Psoas muscle (tissue), 8 donors: ENCODE results near the gene MTG1. TPM values are rescaled to one million over a fixed set of nuclear protein-coding genes. Genes with fewer than 3 reads are reported as not detected.
"Not testable (repeated sequence)": the region's sequence is repeated elsewhere in the genome, so short reads cannot be mapped to it uniquely, and the experiment has no call there.

Experiments
- ATAC-seq, 4 donors: fragments of 200-7000 bp; cut with Tn5 transposase; one replicate each; pipeline ENCODE4 v1.9.1; 2020; ENCODE audit warnings: moderate library complexity in 3 of 4, mild to moderate bottlenecking in 2 of 4
- DNase-seq, 2 donors: peaks; one replicate each; pipeline ENCODE4 v3.0.0-alpha.2; 2020
- H3K27ac ChIP-seq: fragments of 200-600 bp; one replicate; pipeline ENCODE4 v1.8.0; 2022
- H3K27me3 ChIP-seq, 3 donors: fragments of 200-600 bp in 1 of 3; one replicate each; pipeline versions ENCODE4 v1.6.1 to v1.8.0; 2013 to 2022; ENCODE audit warnings: low read length in 2 of 3, mild to moderate bottlenecking in 2 of 3, moderate library complexity in 1 of 3; ENCODE audit not compliant: insufficient read depth in 3 of 3
- H3K36me3 ChIP-seq, 2 donors: fragments of 200-600 bp in 1 of 2; one replicate each; pipeline versions ENCODE4 v1.6.1 to v1.8.0; 2013 to 2022; ENCODE audit warnings: low read depth in 1 of 2, mild to moderate bottlenecking in 1 of 2, moderate library complexity in 1 of 2; ENCODE audit not compliant: insufficient read depth in 1 of 2
- H3K4me1 ChIP-seq: fragments of 200-600 bp; one replicate; pipeline ENCODE4 v1.8.0; 2022
- H3K4me3 ChIP-seq: fragments of 200-600 bp; one replicate; pipeline ENCODE4 v1.8.0; 2022; ENCODE audit warnings: mild to moderate bottlenecking
- H3K9me3 ChIP-seq: fragments of 200-600 bp; one replicate; pipeline ENCODE4 v1.8.0; 2022
- CTCF ChIP-seq: fragments of 200-600 bp; IDR thresholded peaks from one replicate; pipeline ENCODE4 v1.8.0; 2022; ENCODE audit warnings: antibody characterized with exemption
- WGBS, 3 donors: extraction: QIAGEN DNeasy Blood & Tissue Kit; methylation state at CpG; one replicate each; pipeline versions ENCODE4 v1.1.6 to v1.1.7; 2013; 5-methylcytosine and 5-hydroxymethylcytosine counted together
- intact Hi-C, 2 donors: fragments of 100-400 bp; cut with DNase I; formaldehyde crosslinking; loops; one replicate each; pipeline versions ENCODE4 v1.11.0 to v1.14.2; 2022
- polyA plus RNA-seq, 3 donors: library from polyadenylated mRNA; stranded (reverse); fragments of 200-250 nt; gene quantifications; one replicate each; pipeline ENCODE4 v1.2.3, GENCODE V29; 2013
- total RNA-seq, 4 donors: library from RNA; stranded (reverse); fragmentation: NEBNext Ultra II Directional in 2 of 4; extraction: Animal tissue kit (Norgen Biotek cat#: 25700) in 2 of 4; gene quantifications; one replicate each; pipeline versions ENCODE4 v1.2.1 to v1.2.4, GENCODE V29; 2021 to 2023
- donor health status: healthy with polysubstance abuse.
- donor health status: DM: no; HTN: no; CAD: no; lungs with moderate emphysema.
- donor health status: Bipolar disorder and iron deficiency.
- donor health status: healthy.
- donor health status: DM: yes; HTN: yes; CAD: no.
- donor health status: DM: no; HTN: no; CAD: no.
- donor health status: DM: no; HTN: no; CAD: no.
- donor health status: DM: yes; HTN: yes; CAD: no.

The MTG1 gene
- total and polyA plus RNA-seq, 7 donors = 22.7 to 67.1 (median 31.5) TPM

- H3K27ac ChIP-seq, intact Hi-C loops, H3K4me1 ChIP-seq, H3K4me3 ChIP-seq, DNase-seq, H3K27me3 ChIP-seq, H3K36me3 ChIP-seq: not testable (repeated sequence)
- ATAC-seq = peak in 1 of 4 donors; percentile 40
- peaks cover 11% of the 10 kb centered on the region for H3K9me3 ChIP-seq
- WGBS, 3 donors = 60 to 83% (median 78%) methylated on average over 3 to 5 of the region's 25 CpGs
These were observed 38.8 kb downstream of the MTG1 start for GRCh38 chr10:133432789-133433188.

GRCh38 chr10:133438711-133439273 lies 44.8 kb downstream of the MTG1 start:
- TF ChIP-seq CTCF = no peak
- WGBS, 3 donors = 77 to 85% (median 82%) methylated on average over 11 of the region's 11 CpGs
- Histone ChIP-seq H3K4me1 (no peaks in the 10 kb centered on the region), H3K27me3 (no peaks in the 10 kb centered on the region), H3K27ac (no peak overlapping the region), H3K4me3 (no peak overlapping the region), H3K9me3 (peaks cover 3% of the 10 kb centered on the region), H3K36me3 (no peaks in the 10 kb centered on the region)
- DNase-seq (no peak), ATAC-seq (peak in 1 of 4 donors; percentile 13)
- intact Hi-C loops = no loop called here

- no peaks in the 10 kb centered on the region for H3K4me1 ChIP-seq
- no peak overlapping the region for H3K4me3 ChIP-seq
- no peak for TF ChIP-seq CTCF
- no peak overlapping the region for H3K27ac ChIP-seq
- ATAC-seq (no peak), DNase-seq (no peak)
- H3K27me3 ChIP-seq = no peaks in the 10 kb centered on the region
- 78 to 85% (median 80%) methylated on average over 25 of the region's 25 CpGs for WGBS, 3 donors
- intact Hi-C loops = no loop called here
- H3K36me3 ChIP-seq = no peaks in the 10 kb centered on the region
- peaks cover 3% of the 10 kb centered on the region for H3K9me3 ChIP-seq
These were observed 45.8 kb downstream of the MTG1 start for GRCh38 chr10:133439517-133440461.

GRCh38 chr10:133440633-133441285 lies 46.8 kb downstream of the MTG1 start:
- no peak overlapping the region for H3K4me3 ChIP-seq
- 93 to 96% (median 95%) methylated on average over 17 to 18 of the region's 18 CpGs for WGBS, 3 donors
- intact Hi-C loops = no loop called here

GRCh38 chr10:133441356-133441755 lies 47.4 kb downstream of the MTG1 start:
- H3K4me1 ChIP-seq, H3K4me3 ChIP-seq, H3K27ac ChIP-seq, intact Hi-C loops, H3K9me3 ChIP-seq, ATAC-seq, DNase-seq, H3K27me3 ChIP-seq, H3K36me3 ChIP-seq: not testable (repeated sequence)
- 92 to 96% (median 93%) methylated on average over 8 to 13 of the region's 21 CpGs for WGBS, 3 donors

More at GRCh38 chr10:133440633-133441285, 46.8 kb downstream of the MTG1 start:
- Histone ChIP-seq H3K9me3 (no peaks in the 10 kb centered on the region), H3K36me3 (no peaks in the 10 kb centered on the region), H3K27ac (no peak overlapping the region), H3K27me3 (peaks cover 0 to 3% (median 0%) of the 10 kb centered on the region in 3 donors), H3K4me1 (no peaks in the 10 kb centered on the region)
- no peak for DNase-seq
- ATAC-seq = no peak
- TF ChIP-seq CTCF = no peak
